A549 treated with dexamethasone at 1 μM for 4 hours (cell line): Measurements from ENCODE around the gene FOXI3. TPM values are rescaled to one million over a fixed set of nuclear protein-coding genes. Genes with fewer than 3 reads are reported as not detected.

Experiments used
- total RNA-seq: library from RNA; stranded (reverse); fragments of 200-300 nt; extraction: Qiagen RNA extraction; gene quantifications from 5 replicates; pipeline ENCODE4 v1.2.3, GENCODE V29; 2022

The FOXI3 gene
- 0.03 to 0.05 TPM (median 0.04 TPM) in 3 of 5 replicates, not detected in the others for total RNA-seq

DNA sequence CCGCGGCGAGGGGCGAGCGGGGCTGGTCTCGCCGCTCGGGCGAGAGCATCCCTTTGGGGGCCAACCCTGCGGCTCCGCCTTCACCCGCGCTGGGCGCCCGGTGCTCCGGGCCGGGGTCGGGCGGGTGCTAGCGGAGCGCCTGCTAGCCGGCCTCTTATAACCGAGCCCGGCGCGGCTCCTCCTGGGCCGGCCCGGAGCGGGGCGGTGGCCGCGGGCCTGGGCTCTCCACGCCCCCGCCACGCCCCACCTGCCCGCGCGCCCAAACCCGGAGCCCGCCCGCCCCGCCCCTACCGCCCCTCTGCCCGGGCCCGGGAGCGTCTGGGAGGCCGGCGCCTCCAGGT, at the start of gene FOXI3:
Gene FOXI3, minus strand, starts transcription at position 129 of the 341 bp plus-strand sequence. CDS start 158 bp downstream, outside the sequence.

Other genes with a start within 250 kb of the FOXI3 start
- 38.4 to 51.6 TPM (median 44.1 TPM) in 5 replicates for gene EIF2AK3, start 174.8 kb upstream of the FOXI3 start, total RNA-seq
- gene RPIA, start 239.0 kb upstream of the FOXI3 start, total RNA-seq, result 25.3 to 28.0 TPM (median 25.7 TPM) in 5 replicates